SIG-M5 treated with dmso at 0.1 percent for 504 hours (cell line): Measurements from ENCODE around the gene LAMA5.

Experiments
- DNase-seq: peaks from one replicate; lab custom pipeline; 2025; ENCODE audit not compliant: unreplicated experiment; lab: John Stamatoyannopoulos, UW

The LAMA5 gene

DNA sequence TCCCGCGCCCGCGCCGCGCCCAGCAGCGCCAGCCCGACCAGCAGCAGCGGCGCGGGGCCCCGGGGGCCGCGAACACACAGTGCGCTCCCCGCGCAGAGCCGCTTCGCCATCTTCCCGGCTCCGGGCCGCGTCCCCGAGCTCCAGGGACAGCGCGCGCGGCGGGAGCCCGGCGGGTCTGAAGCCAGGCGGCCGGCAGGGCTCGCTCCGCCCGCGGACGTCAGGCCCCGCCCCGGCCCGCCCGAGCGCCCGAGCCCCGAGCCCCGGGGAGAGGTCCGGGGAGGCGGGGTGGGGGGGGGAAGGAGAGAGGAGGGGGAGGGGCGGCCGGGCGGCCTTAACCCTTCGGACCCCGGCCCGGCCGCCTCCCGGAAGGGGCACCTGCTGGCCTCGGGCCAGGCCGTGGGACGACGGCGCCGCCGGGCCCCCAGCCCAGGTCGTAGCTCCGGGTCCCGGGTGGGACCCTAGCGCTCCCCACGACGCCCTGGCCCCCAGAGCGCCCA lies at the start of gene LAMA5:
TSS of gene LAMA5 (minus strand) at position 177 of the 497 bp plus-strand sequence. CDS start at position 110, 67 bp downstream.
- peak; percentile 39 for DNase-seq

DNA sequence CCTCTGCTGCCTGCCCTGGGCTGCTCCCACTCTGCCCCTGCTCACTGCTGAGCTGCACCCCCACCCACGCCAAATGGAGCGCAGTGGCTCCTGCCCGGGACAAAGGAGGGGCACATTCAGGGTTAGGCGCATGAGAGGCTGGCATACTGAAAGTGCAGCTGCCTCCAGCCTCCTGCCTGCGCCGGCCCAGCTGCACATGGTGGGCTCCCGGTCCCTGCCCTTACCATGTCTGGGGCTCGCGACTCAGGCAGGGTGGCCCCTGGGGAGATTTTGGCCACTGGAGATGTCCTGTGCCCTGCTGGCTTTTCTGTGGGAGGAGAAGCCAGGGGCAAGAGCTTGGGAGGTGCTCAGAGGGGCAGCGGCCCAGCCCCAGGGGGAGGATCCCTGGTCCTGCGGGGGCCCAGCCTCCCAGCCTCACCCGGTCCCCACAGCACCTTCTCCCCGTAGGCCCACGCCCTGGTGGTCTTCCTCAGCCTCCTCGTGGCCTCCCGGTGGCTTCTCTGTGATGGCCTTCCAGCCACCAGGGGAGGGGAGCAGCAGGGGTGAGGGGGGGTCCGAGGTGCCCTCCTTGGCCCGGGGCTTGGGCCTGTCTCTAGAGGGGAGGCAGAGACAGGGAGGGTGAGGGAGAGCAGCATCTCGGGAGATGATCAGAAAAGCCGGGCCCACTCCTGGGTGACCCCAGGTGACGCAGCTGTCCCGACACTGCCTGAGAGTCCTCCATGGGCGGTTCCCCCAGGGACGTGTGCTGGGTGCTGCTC lies 48.4 kb upstream of the LAMA5 start:
- DNase-seq = no peak

DNA sequence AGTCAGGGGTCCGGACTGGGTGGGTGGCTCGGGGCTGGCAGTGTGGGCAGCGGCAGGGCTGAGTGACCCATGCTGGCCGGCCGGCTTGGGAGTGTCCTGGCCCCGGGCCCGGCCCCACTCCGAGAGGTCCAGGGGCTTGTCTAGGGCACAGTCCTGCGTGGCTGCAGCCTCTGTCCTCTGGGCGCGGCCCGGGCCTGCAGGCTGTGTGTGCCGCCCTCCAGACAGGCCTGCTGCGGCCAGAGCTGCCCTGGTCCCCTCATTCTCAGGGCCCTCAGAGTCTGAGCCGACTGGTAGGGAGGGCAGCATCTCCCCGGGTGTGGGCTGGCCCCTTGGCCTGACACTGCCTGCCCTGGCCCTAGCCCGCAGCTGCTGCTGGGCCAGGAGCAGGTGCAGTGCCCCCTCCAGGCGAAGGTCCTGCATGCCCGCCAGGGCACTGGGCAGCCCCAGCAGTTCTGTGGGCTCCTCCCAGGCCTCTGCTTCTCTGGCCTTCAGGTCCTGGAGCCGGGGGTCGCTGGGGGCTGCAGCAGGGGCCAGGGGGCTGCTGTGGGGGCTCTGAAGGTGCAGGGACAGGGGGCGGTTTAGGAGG lies 46.9 kb upstream of the LAMA5 start:
- DNase-seq = no peak

GRCh38 chr20:62413025-62413570 lies 46.0 kb upstream of the LAMA5 start:
- DNase-seq = no peak

DNA sequence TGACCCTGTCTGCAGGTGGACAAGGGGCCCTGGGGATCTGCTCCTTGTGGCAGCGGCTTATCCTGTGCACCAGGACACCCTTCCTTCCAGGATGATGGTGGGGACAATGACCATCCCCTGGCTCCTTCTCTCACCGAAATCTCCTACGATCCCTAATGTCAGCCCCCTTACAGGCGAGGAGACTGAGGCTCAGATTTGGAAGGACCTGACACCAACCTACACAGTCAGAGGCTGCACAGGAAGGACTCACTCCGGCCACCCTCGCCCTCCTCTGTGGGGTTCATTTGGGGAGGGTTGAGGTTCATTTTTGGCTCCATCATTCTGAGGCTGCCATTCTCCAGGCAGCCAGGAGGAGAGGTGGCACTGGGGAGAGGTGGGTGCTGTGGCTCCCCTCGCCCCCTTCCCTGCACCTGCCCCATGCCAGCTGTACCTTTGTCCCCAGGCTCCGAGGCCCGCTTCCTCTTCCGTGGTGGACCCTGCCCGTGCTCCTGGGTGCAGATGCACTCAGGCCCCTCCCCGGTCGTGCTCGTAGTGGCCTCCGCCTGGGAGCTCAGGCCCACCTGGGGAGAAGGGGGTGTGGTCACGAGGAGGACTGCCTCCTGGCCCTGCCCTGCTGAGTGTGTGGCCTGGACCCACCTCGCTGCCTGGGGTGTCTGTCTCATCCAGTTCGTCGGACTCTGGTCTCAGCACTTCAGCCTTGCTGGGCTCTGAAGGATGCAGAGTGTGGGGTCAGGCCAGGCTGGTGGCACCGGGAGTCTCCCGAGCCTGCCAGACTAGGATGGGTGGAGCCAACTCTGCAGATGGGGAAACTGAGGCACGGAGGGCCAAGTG lies 45.3 kb upstream of the LAMA5 start:
- no peak for DNase-seq

GRCh38 chr20:62411479-62412193 lies 44.5 kb upstream of the LAMA5 start:
- no peak for DNase-seq

DNA sequence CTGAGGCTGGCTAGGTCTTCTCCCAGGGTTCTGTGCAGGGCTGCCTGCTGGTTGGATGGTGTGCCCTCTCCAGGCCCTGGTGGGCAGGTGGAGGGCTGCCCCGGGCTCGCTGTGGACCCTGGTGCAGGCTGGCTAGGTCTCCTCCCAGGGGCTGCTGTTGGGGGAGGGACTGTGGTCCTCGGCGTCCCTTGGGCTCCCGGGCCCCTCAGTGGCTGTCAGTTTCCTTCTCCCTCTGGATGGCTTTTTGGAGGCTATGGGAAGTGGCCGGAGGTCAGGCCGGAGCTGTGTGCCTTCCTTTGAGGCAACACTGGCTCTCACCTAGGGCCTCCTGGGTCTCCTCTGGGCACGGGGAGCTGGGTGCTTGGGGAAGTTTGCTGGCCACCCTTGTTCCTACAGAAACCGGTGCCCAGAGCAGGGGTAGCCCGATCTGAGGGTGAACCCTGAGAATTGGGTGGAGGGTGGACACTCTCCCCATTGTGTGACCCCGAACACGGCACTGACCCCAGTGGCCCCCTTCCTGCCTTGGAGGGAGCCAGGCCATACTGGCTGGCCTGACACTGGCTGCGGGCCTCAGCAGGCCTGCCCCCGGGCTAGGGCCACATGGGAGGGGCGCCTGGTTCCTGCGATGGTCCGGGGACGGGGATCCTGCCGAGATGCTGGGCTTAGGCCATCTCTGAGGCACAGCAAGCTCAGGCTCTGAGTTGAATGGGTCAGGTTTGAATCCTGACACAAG lies 43.8 kb upstream of the LAMA5 start:
- no peak for DNase-seq

DNA sequence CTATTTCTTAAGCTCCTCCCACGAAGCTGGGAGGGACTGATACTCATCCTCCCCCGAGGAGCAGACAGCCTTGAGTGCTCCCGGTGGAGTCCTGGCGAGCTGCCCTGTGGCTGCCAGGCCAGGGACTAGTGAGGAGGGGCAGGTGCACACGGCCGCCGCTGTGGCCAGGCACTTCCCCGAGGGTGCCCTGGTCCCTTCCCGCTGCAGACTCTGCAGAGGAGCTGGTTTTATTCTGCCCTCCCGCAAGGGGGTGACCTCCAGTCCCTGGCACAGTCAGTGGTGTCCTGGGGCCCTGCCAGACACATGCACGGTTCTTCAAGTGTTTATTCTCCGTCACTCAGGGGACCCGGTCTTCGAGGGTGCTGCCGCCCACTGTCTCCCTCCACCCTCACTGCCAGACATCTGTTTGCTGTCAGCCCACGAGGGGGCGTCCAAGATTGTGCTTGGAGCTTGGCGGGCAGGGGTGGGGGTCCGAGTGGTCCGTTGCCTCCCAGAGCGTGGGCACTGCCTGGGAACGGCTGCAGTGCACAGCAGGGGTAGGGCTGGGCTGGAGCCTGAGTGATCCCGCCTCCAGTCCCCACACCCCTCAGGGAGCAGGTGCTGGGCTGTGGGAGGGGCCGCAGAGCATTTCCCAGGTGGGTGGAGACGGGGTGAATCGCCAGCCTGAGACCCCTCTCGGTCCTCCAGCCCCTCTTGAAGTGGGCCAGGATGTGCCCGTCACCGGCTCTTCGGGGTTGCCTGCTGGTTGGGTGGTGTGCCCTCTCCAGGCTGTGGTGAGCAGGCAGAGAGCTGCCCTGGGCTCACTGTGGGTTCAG lies 43.0 kb upstream of the LAMA5 start:
- DNase-seq = peak; percentile 26

GRCh38 chr20:62409086-62409853 lies 42.2 kb upstream of the LAMA5 start:
- no peak for DNase-seq

- DNase-seq = no peak
Measured at GRCh38 chr20:62408640-62409039, 41.5 kb upstream of the LAMA5 start.

DNA sequence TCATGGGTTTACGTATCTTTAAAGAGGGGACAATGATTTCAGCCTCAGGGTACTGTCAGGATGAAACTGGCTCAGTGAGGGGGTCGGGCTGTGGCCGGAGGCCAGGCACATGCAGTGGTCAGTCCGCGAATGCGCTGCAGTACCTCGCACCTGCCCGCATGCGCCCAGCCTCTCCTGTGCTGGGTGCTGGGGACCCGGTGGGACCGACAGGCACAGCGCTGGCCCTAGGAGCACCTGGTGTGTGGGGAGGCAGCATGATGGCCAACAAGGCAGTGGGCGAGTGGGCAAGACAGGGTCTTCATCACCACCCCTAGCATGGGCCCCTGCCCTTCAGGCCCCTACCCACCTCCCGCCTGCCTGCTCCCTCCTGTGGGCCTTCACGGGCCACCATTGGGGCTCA lies 40.9 kb upstream of the LAMA5 start:
- no peak for DNase-seq

DNA sequence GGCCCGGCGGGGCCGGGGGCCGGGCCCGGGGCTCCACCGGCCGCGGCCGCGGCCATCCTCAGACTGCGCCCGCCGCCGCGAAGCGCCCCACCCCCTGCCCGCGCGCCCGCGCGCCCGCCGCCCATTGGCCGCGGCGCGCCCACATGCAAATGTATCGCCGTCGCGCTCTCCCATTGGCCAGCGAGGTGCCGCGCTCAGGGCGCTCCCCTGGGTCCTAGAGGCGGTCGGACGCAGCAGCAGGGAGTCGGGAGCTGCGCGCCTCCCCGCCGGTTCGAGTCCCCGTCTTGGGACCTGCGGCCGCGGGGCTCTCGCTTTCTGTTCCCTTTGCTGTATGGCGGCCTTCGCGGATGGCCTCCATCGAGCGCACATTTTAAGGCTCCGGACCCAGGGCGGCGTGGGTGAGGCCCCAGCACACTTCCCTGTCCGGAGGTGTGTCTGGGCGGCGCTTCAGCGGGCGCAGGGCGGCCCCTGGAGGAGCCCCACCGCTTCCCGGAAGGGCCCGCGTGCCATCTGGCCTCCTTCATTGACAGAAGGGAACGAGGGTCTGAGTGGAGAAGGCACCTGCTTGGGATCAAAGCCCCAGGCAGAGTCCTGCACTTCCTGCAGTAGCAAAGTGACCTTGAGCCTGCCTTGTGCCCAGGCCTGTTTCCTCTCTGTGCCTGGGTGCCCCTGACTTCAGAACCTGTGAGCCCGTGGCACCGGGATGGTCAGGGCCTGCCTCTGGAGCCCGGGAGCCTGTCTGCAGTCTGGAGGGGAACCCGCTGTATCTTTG lies 40.3 kb upstream of the LAMA5 start, which contains the start of gene CABLES2:
TSS of gene CABLES2 (minus strand) at position 65 of the 772 bp plus-strand sequence. CDS start at position 56, 9 bp downstream.
- DNase-seq = peak; percentile 94

DNA sequence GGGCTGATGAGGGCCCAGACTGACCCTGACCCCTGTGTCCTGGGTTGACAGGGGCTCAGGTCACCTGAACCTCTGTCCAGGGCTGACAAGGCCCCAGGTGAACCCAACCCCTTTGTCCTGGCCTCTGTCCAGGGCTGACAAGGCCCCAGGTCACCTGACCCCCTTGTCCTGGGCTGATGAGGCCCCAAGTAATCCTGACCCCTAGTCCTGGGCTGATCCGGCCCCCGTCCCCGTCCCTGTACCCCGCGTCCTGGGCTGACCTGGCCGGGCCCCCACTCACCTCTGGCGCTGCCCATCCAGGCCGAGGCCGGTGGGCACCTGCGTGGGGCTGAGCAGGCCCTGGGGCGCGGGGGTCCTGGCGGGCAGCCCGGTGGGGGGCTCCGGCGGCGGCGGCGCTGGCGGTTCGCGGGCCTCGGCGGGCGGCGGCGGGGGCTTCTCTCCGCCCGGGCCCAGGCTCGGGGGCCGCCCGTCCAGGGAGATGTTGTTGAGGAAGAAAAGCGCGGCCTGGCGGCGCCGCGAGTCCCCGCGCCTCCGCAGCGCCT lies 39.6 kb upstream of the LAMA5 start:
- DNase-seq = no peak

DNA sequence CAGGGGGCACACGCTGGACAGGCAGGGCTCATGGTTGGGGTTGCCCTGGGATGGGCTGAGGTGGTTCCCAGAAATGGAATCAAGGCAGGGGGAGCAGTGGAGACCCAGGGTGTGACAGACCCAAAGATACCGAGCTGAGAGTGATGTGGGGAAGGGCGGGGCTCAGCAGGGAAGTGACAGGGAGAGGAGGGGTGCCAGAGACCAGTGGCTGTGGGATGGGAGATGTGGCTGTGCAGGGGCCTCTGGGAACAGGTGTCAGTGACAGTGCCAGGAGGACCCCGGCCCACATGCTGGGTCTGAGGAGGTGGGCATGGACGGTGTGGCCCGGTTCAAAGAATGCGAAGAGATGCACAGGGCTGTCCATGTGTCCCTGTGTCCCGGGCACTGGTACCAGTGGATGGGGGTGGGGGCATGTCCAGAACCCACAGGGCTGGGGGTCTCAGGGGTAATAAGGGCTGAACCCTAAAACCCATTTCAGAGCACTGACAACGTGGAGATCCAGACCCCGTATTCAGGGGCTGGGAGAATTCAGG lies 38.9 kb upstream of the LAMA5 start:
- DNase-seq = peak; percentile 13

GRCh38 chr20:62405108-62405980 lies 38.2 kb upstream of the LAMA5 start:
- no peak for DNase-seq

DNA sequence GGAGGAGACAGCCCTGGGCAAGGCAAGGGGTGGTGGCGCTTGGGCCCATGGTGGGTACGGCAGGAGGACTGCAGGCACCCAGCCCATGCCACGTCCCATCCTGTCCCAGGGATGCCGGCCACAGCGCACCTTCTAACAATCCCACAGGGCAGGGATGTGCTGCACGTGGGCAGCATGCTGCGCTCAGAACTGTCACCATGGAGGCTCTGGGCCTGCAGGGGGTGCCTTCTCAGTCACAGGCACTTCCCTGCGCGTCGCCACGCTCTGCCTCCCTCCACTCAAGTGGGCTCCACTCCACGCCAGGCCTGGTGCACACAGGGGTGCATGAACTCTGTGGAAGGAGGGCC lies 37.6 kb upstream of the LAMA5 start:
- DNase-seq = no peak
